CMK (cell line): ENCODE measurements around the gene LIMK1.
"Not testable (repeated sequence)": the region's sequence is repeated elsewhere in the genome, so short reads cannot be mapped to it uniquely, and the experiment has no call there.

ENCODE experiments used
- DNase-seq: peaks from one replicate; pipeline ENCODE4 v3.0.0-alpha.2; 2010; ENCODE audit warnings: low read depth

The LIMK1 gene

GRCh38 chr7:74084722-74085578 lies 1.3 kb downstream of the LIMK1 start:
- DNase-seq, result no peak

- no peak for DNase-seq
Observed at GRCh38 chr7:74087791-74088453, 4.3 kb downstream of the LIMK1 start.

GRCh38 chr7:74092321-74092963 lies 8.8 kb downstream of the LIMK1 start:
- no peak for DNase-seq

GRCh38 chr7:74092964-74093471 lies 9.4 kb downstream of the LIMK1 start:
- DNase-seq, result peak; percentile 69

GRCh38 chr7:74093671-74094223 lies 10.1 kb downstream of the LIMK1 start:
- no peak for DNase-seq

GRCh38 chr7:74094224-74095101 lies 10.9 kb downstream of the LIMK1 start:
- DNase-seq, result peak; percentile 85

- no peak for DNase-seq
Observed at GRCh38 chr7:74095135-74095534, 11.5 kb downstream of the LIMK1 start.

- no peak for DNase-seq
Observed at GRCh38 chr7:74097937-74098614, 14.5 kb downstream of the LIMK1 start.

GRCh38 chr7:74099031-74099430 lies 15.4 kb downstream of the LIMK1 start:
- no peak for DNase-seq

GRCh38 chr7:74101061-74101681 lies 17.6 kb downstream of the LIMK1 start:
- no peak for DNase-seq

- DNase-seq, result no peak
Observed at GRCh38 chr7:74103219-74103772, 19.7 kb downstream of the LIMK1 start.

GRCh38 chr7:74104702-74105101 lies 21.1 kb downstream of the LIMK1 start:
- DNase-seq, result no peak

- DNase-seq, result no peak
Observed at GRCh38 chr7:74105992-74106391, 22.4 kb downstream of the LIMK1 start.

GRCh38 chr7:74106846-74107245 lies 23.2 kb downstream of the LIMK1 start:
- DNase-seq, result no peak

GRCh38 chr7:74115326-74115725 lies 31.7 kb downstream of the LIMK1 start:
- DNase-seq, result no peak

GRCh38 chr7:74116356-74116755 lies 32.8 kb downstream of the LIMK1 start:
- no peak for DNase-seq

GRCh38 chr7:74119831-74120230 lies 36.2 kb downstream of the LIMK1 start:
- no peak for DNase-seq

- DNase-seq, result no peak
Observed at GRCh38 chr7:74121401-74122249, 38.0 kb downstream of the LIMK1 start.

GRCh38 chr7:74123892-74124291 lies 40.3 kb downstream of the LIMK1 start:
- DNase-seq, result not testable (repeated sequence)
